Hair follicular keratinocyte (primary cell): ENCODE data around the gene USP17L18. TPM values are rescaled to one million over a fixed set of nuclear protein-coding genes. Genes with fewer than 3 reads are reported as not detected.

Experiments used
- total RNA-seq: library from RNA; depleted of rRNA; stranded (reverse); fragments of >200 nt; gene quantifications from 2 replicates; pipeline ENCODE4 v1.2.3, GENCODE V29; 2015

The USP17L18 gene, protein sequence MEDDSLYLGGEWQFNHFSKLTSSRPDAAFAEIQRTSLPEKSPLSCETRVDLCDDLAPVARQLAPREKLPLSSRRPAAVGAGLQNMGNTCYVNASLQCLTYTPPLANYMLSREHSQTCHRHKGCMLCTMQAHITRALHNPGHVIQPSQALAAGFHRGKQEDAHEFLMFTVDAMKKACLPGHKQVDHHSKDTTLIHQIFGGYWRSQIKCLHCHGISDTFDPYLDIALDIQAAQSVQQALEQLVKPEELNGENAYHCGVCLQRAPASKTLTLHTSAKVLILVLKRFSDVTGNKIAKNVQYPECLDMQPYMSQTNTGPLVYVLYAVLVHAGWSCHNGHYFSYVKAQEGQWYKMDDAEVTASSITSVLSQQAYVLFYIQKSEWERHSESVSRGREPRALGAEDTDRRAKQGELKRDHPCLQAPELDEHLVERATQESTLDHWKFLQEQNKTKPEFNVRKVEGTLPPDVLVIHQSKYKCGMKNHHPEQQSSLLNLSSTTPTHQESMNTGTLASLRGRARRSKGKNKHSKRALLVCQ
- not detected in 2 replicates for total RNA-seq

GRCh38 chr4:9247953-9248680, at the start of gene USP17L18:
TSS of gene USP17L18 (plus strand) at chr4:9248630. CDS start at chr4:9248630, 0 bp downstream.

DNA sequence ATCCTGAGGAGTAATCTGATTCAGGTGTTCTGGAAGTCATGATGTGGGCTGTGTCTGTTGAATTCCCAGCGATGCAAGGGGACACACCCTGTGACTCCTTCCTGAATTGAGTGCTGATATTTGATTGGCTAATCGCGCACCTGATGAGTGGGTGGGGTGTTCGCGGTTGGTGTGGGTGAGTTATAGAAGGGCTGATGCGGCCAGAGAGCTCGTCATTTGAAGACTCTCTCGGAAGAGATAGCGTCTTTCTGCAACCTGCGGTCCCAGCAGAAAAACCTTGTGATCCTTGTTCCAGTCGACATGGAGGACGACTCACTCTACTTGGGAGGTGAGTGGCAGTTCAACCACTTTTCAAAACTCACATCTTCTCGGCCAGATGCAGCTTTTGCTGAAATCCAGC, 38.1 kb upstream of the USP17L18 start, which contains the start of gene USP17L10:
TSS of gene USP17L10 (plus strand) at position 301 of the 400 bp plus-strand sequence. CDS start at position 301, 0 bp downstream.

DNA sequence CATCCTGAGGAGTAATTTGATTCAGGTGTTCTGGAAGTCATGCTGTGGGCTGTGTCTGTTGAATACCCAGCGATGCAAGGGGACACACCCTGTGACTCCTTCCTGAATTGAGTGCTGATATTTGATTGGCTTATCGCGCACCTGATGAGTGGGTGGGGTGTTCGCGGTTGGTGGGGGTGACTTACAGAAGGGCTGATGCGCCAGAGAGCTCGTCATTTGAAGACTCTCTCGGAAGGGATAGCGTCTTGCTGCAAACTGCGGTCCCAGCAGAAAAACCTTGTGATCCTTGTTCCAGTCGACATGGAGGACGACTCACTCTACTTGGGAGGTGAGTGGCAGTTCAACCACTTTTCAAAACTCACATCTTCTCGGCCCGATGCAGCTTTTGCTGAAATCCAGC, 33.3 kb upstream of the USP17L18 start, which contains the start of gene USP17L11:
TSS of gene USP17L11 (plus strand) at position 301 of the 400 bp plus-strand sequence. CDS start at position 301, 0 bp downstream.

GRCh38 chr4:9219852-9220251, 28.6 kb upstream of the USP17L18 start, which contains the start of gene USP17L12:
TSS of gene USP17L12 (plus strand) at chr4:9220152. CDS start at chr4:9220152, 0 bp downstream.

DNA sequence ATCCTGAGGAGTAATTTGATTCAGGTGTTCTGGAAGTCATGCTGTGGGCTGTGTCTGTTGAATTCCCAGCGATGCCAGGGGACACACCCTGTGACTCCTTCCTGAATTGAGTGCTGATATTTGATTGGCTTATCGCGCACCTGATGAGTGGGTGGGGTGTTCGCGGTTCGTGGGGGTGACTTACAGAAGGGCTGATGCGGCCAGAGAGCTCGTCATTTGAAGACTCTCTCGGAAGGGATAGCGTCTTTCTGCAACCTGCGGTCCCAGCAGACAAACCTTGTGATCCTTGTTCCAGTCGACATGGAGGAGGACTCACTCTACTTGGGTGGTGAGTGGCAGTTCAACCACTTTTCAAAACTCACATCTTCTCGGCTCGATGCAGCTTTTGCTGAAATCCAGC, 23.8 kb upstream of the USP17L18 start, which contains the start of gene USP17L13:
TSS of gene USP17L13 (plus strand) at position 301 of the 400 bp plus-strand sequence. CDS start at position 301, 0 bp downstream.

DNA sequence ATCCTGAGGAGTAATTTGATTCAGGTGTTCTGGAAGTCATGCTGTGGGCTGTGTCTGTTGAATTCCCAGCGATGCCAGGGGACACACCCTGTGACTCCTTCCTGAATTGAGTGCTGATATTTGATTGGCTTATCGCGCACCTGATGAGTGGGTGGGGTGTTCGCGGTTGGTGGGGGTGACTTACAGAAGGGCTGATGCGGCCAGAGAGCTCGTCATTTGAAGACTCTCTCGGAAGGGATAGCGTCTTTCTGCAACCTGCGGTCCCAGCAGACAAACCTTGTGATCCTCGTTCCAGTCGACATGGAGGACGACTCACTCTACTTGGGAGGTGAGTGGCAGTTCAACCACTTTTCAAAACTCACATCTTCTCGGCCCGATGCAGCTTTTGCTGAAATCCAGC, 14.3 kb upstream of the USP17L18 start, which contains the start of gene USP17L15:
TSS of gene USP17L15 (plus strand) at position 301 of the 400 bp plus-strand sequence. CDS start at position 301, 0 bp downstream.

DNA sequence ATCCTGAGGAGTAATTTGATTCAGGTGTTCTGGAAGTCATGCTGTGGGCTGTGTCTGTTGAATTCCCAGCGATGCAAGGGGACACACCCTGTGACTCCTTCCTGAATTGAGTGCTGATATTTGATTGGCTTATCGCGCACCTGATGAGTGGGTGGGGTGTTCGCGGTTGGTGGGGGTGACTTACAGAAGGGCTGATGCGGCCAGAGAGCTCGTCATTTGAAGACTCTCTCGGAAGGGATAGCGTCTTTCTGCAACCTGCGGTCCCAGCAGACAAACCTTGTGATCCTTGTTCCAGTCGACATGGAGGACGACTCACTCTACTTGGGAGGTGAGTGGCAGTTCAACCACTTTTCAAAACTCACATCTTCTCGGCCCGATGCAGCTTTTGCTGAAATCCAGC, 4.9 kb upstream of the USP17L18 start, which contains the start of gene USP17L17:
TSS of gene USP17L17 (plus strand) at position 301 of the 400 bp plus-strand sequence. CDS start at position 301, 0 bp downstream.

GRCh38 chr4:9253078-9253477, 4.6 kb downstream of the USP17L18 start, which contains the start of gene USP17L19:
TSS of gene USP17L19 (plus strand) at chr4:9253378. CDS start at chr4:9253378, 0 bp downstream.

GRCh38 chr4:9257824-9258223, 9.4 kb downstream of the USP17L18 start, which contains the start of gene USP17L20:
TSS of gene USP17L20 (plus strand) at chr4:9258124. CDS start at chr4:9258124, 0 bp downstream.

GRCh38 chr4:9262572-9262971, 14.1 kb downstream of the USP17L18 start, which contains the start of gene USP17L21:
TSS of gene USP17L21 (plus strand) at chr4:9262872. CDS start at chr4:9262872, 0 bp downstream.

GRCh38 chr4:9267319-9267718, 18.9 kb downstream of the USP17L18 start, which contains the start of gene USP17L22:
TSS of gene USP17L22 (plus strand) at chr4:9267619. CDS start at chr4:9267619, 0 bp downstream.

Other genes with a start within 250 kb of the USP17L18 start
- not detected in 2 replicates for gene FAM90A26, start 78.2 kb upstream of the USP17L18 start, total RNA-seq
- gene USP17L10, start 38.0 kb upstream of the USP17L18 start, total RNA-seq, result not detected in 2 replicates
- gene USP17L11, start 33.2 kb upstream of the USP17L18 start, total RNA-seq, result not detected in 2 replicates
- not detected in 2 replicates for gene USP17L12, start 28.5 kb upstream of the USP17L18 start, total RNA-seq
- not detected in 2 replicates for gene USP17L13, start 23.7 kb upstream of the USP17L18 start, total RNA-seq
- not detected in 2 replicates for gene USP17L15, start 14.2 kb upstream of the USP17L18 start, total RNA-seq
- not detected in 2 replicates for gene USP17L17, start 4.8 kb upstream of the USP17L18 start, total RNA-seq
- not detected in 2 replicates for gene USP17L19, start 4.7 kb downstream of the USP17L18 start, total RNA-seq
- not detected in 2 replicates for gene USP17L20, start 9.5 kb downstream of the USP17L18 start, total RNA-seq
- not detected in 2 replicates for gene USP17L21, start 14.2 kb downstream of the USP17L18 start, total RNA-seq
- not detected in 2 replicates for gene USP17L22, start 19.0 kb downstream of the USP17L18 start, total RNA-seq
- gene USP17L24, start 76.5 kb downstream of the USP17L18 start, total RNA-seq, result not detected in 2 replicates
- not detected in 2 replicates for gene USP17L25, start 81.3 kb downstream of the USP17L18 start, total RNA-seq
- gene USP17L26, start 86.0 kb downstream of the USP17L18 start, total RNA-seq, result not detected in 2 replicates
- gene USP17L5, start 90.8 kb downstream of the USP17L18 start, total RNA-seq, result not detected in 2 replicates
- gene USP17L27, start 95.5 kb downstream of the USP17L18 start, total RNA-seq, result not detected in 2 replicates
- not detected in 2 replicates for gene USP17L28, start 100.3 kb downstream of the USP17L18 start, total RNA-seq
- gene USP17L29, start 105.0 kb downstream of the USP17L18 start, total RNA-seq, result not detected in 2 replicates
- not detected in 2 replicates for gene USP17L30, start 114.5 kb downstream of the USP17L18 start, total RNA-seq
- gene DEFB131A, start 195.8 kb downstream of the USP17L18 start, total RNA-seq, result not detected in 2 replicates